Right cardiac atrium (tissue), 5 donors: ENCODE data around the gene PDHA1. TPM values are rescaled to one million over a fixed set of nuclear protein-coding genes. Genes with fewer than 3 reads are reported as not detected.

Source experiments
- ATAC-seq, 2 donors: fragments of 200-7000 bp; cut with Tn5 transposase; one replicate each; pipeline versions ENCODE4 v1.8.0 to v1.9.1; 2020; ENCODE audit warnings: moderate library complexity in 2 of 2, mild to moderate bottlenecking in 1 of 2
- DNase-seq, 3 donors: peaks; one replicate each; pipeline ENCODE4 v3.0.0-alpha.2; 2020
- H3K27ac ChIP-seq: one replicate; pipeline ENCODE4 v1.5.1; 2013; ENCODE audit warnings: mild to moderate bottlenecking, low read length, control low read depth, moderate library complexity
- H3K27me3 ChIP-seq: one replicate; pipeline ENCODE4 v1.6.1; 2013; ENCODE audit not compliant: control insufficient read depth, insufficient read depth
- H3K4me1 ChIP-seq: one replicate; pipeline ENCODE4 v1.6.1; 2013; ENCODE audit warnings: low read length; ENCODE audit not compliant: control insufficient read depth, insufficient read depth
- H3K4me3 ChIP-seq: one replicate; pipeline ENCODE4 v1.5.1; 2013; ENCODE audit warnings: low read length, control low read depth
- H3K9me3 ChIP-seq: one replicate; pipeline ENCODE4 v1.6.1; 2013; ENCODE audit warnings: low read length; ENCODE audit not compliant: control insufficient read depth
- WGBS: extraction: QIAGEN DNeasy Blood & Tissue Kit; methylation state at CpG from one replicate; pipeline ENCODE4 v1.1.7; 2013; 5-methylcytosine and 5-hydroxymethylcytosine counted together
- intact Hi-C, 4 donors: fragments of 100-400 bp; cut with DNase I; formaldehyde crosslinking; loops; one replicate each; pipeline versions ENCODE4 v1.11.0 to v1.14.0; 2022 to 2023
- polyA plus RNA-seq: library from polyadenylated mRNA; stranded (reverse); fragments of 200-250 nt; gene quantifications from one replicate; pipeline ENCODE4 v1.2.3, GENCODE V29; 2013
- total RNA-seq, 4 donors: library from RNA; stranded (reverse); fragmentation: NEBNext Ultra II Directional; extraction: Animal tissue kit (Norgen Biotek cat#: 25700); gene quantifications; one replicate each; pipeline ENCODE4 v1.2.1, GENCODE V29; 2021
- donor health status: healthy with polysubstance abuse.
- donor health status: DM: no; HTN: yes; CAD: no.
- donor health status: DM: no; HTN: no; CAD: no.
- donor health status: DM: no; HTN: yes; CAD: no; lungs with severe emphysema.
- donor health status: DM: yes; HTN: yes; CAD: no.

Gene PDHA1
- total and polyA plus RNA-seq, 5 donors = 623 to 812 (median 764) TPM

- no peak for DNase-seq
- ATAC-seq = no peak
- no peak overlapping the region for H3K27ac ChIP-seq
- H3K27me3 ChIP-seq = no peaks in the 10 kb centered on the region
- intact Hi-C loops = no loop called here
- H3K4me1 ChIP-seq = no peaks in the 10 kb centered on the region
- H3K9me3 ChIP-seq = no peaks in the 10 kb centered on the region
- WGBS = 70% methylated on average over 3 of the region's 3 CpGs
- no peak overlapping the region for H3K4me3 ChIP-seq
Observed at GRCh38 chrX:19347916-19348315, 4.2 kb downstream of the PDHA1 start.

- Histone ChIP-seq H3K9me3 (no peaks in the 10 kb centered on the region), H3K27ac (no peak overlapping the region), H3K4me1 (no peaks in the 10 kb centered on the region), H3K4me3 (no peak overlapping the region), H3K27me3 (no peaks in the 10 kb centered on the region)
- no peak for ATAC-seq
- intact Hi-C loops = no loop called here
- no peak for DNase-seq
- WGBS = 72% methylated on average over 2 of the region's 2 CpGs
Observed at GRCh38 chrX:19349264-19349663, 5.5 kb downstream of the PDHA1 start.

- ATAC-seq (no peak), DNase-seq (no peak)
- Histone ChIP-seq H3K4me3 (no peak overlapping the region), H3K9me3 (no peaks in the 10 kb centered on the region), H3K27ac (no peak overlapping the region), H3K27me3 (no peaks in the 10 kb centered on the region), H3K4me1 (no peaks in the 10 kb centered on the region)
- WGBS = 71% methylated on average over 8 of the region's 8 CpGs
- intact Hi-C loops = no loop called here
Observed at GRCh38 chrX:19350941-19351384, 7.2 kb downstream of the PDHA1 start.

DNA sequence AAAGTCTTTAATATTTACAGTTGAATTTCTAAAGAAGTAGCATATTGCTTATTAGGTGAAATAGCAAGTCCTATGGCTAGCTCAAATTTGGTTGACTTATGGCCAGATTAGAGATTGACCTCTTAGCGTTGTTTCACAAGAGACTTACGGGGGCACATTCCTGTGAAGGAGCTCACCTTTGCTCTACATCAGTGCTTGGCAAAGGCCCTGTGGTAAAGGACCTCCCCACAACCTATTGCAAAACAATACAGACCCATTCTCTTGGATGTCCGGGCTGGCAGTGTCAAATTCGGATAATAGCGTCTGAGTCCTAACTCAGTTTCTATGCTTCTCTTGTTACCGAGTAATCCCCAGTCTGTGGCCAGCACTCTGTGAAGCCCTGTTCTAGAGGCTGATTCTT is 10.9 kb downstream of the PDHA1 start:
- Histone ChIP-seq H3K4me1 (no peaks in the 10 kb centered on the region), H3K4me3 (no peak overlapping the region), H3K27ac (no peak overlapping the region), H3K9me3 (no peaks in the 10 kb centered on the region), H3K27me3 (no peaks in the 10 kb centered on the region)
- intact Hi-C loops = no loop called here
- WGBS = 92% methylated on average over 6 of the region's 6 CpGs
- DNase-seq (no peak), ATAC-seq (no peak)

DNA sequence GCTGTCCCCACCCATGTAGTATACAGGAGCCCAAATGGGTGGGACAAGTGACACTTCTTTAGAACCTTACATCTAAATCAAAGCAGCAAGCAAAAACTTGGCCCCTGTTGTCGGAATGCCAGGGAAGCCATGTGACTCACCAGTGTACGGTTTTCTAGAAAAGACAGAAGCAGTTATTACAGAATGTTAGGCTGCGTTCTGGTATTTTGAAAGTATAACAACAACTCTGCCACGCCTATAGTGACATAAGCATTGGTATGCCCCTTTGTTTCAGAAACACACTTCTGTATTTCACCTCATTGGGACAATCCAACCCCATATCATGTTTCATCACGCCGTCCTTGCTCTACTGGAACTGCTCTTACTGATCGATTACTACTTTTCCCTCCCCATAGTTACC is 14.8 kb downstream of the PDHA1 start:
- intact Hi-C loops = no loop called here
- Histone ChIP-seq H3K4me1 (no peaks in the 10 kb centered on the region), H3K27me3 (no peaks in the 10 kb centered on the region), H3K4me3 (no peak overlapping the region), H3K9me3 (no peaks in the 10 kb centered on the region), H3K27ac (no peak overlapping the region)
- no peak for ATAC-seq
- WGBS = 88% methylated on average over 7 of the region's 7 CpGs
- DNase-seq = no peak

- Histone ChIP-seq H3K4me1 (no peaks in the 10 kb centered on the region), H3K9me3 (no peaks in the 10 kb centered on the region), H3K27me3 (no peaks in the 10 kb centered on the region), H3K27ac (no peak overlapping the region), H3K4me3 (no peak overlapping the region)
- ATAC-seq (peak in 1 of 2 donors; percentile 51), DNase-seq (no peak)
- WGBS = 69% methylated on average over 6 of the region's 6 CpGs
- intact Hi-C loops = no loop called here
Observed at GRCh38 chrX:19360903-19361302, 17.2 kb downstream of the PDHA1 start.

GRCh38 chrX:19361701-19362100 is 18.0 kb downstream of the PDHA1 start:
- no peak overlapping the region for H3K27ac ChIP-seq
- H3K4me1 ChIP-seq = no peaks in the 10 kb centered on the region
- WGBS = 57% methylated on average over 4 of the region's 4 CpGs
- intact Hi-C loops = no loop called here
- no peak for DNase-seq
- ATAC-seq = no peak
- H3K4me3 ChIP-seq = no peak overlapping the region
- no peaks in the 10 kb centered on the region for H3K9me3 ChIP-seq
- H3K27me3 ChIP-seq = no peaks in the 10 kb centered on the region

- ATAC-seq = no peak
- WGBS = 92% methylated on average over 6 of the region's 6 CpGs
- DNase-seq = no peak
- no peak overlapping the region for H3K4me3 ChIP-seq
- intact Hi-C loops = no loop called here
- no peaks in the 10 kb centered on the region for H3K4me1 ChIP-seq
- H3K27ac ChIP-seq = no peak overlapping the region
- H3K9me3 ChIP-seq = no peaks in the 10 kb centered on the region
- no peaks in the 10 kb centered on the region for H3K27me3 ChIP-seq
Observed at GRCh38 chrX:19368576-19368975, 24.8 kb downstream of the PDHA1 start.

DNA sequence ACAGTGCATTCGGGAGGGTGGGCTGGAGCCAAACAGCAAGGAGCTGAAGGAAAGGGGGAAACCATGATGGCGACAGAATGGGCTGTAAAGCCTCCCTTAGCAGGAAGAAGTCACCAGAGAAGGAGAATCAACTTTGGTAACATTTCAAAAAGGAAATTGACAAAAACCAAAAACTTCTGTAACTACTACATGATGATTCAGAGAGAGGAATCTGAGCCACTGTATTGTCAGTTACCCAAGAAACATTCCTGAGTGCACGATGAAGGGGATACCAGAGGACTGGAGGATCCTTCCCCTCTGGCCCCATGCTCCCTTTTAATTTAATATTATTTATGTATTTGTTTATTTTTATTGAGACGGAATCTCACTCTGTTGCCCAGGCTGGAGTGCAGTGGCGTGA is 26.3 kb downstream of the PDHA1 start:
- DNase-seq (no peak), ATAC-seq (no peak)
- 84% methylated on average over 5 of the region's 5 CpGs for WGBS
- H3K27me3 ChIP-seq = no peaks in the 10 kb centered on the region
- intact Hi-C loops = loop anchor here in 1 of 4 donors (5.0 kb wide), 1 partner anchor 517 kb away; the partner anchor contains the start of gene SH3KBP1
- H3K27ac ChIP-seq = no peak overlapping the region
- H3K4me3 ChIP-seq = no peak overlapping the region
- no peaks in the 10 kb centered on the region for H3K4me1 ChIP-seq
- H3K9me3 ChIP-seq = no peaks in the 10 kb centered on the region

GRCh38 chrX:19372170-19372546 is 28.4 kb downstream of the PDHA1 start:
- Histone ChIP-seq H3K4me1 (no peaks in the 10 kb centered on the region), H3K27me3 (no peaks in the 10 kb centered on the region), H3K27ac (no peak overlapping the region), H3K9me3 (no peaks in the 10 kb centered on the region), H3K4me3 (peak overlapping the region; percentile 36)
- intact Hi-C loops = loop anchor here in 1 of 4 donors (5.0 kb wide), 1 partner anchor 515 kb away; the partner anchor contains the start of gene SH3KBP1
- peak; percentile 72 to 74 for ATAC-seq
- 2% methylated on average over 9 of the region's 9 CpGs for WGBS
- DNase-seq = peak; percentile 48 to 81 (median 78)

- Histone ChIP-seq H3K4me3 (peak overlapping the region; percentile 36), H3K9me3 (no peaks in the 10 kb centered on the region), H3K27me3 (no peaks in the 10 kb centered on the region), H3K4me1 (no peaks in the 10 kb centered on the region), H3K27ac (no peak overlapping the region)
- DNase-seq = peak in 1 of 3 donors; percentile 42
- peak; percentile 38 to 56 for ATAC-seq
- WGBS = under 1% methylated on average over 20 of the region's 20 CpGs
- intact Hi-C loops = loop anchor here in 1 of 4 donors (5.0 kb wide), 1 partner anchor 515 kb away; the partner anchor contains the start of gene SH3KBP1
Observed at GRCh38 chrX:19372547-19373331, 29.0 kb downstream of the PDHA1 start.
